HG02885 (cell line): Measurements from ENCODE around the gene IL12RB1.
"Not testable (repeated sequence)": the region's sequence is repeated elsewhere in the genome, so short reads cannot be mapped to it uniquely, and the experiment has no call there.

Experiments used
- ATAC-seq: cut with Tn5 transposase; IDR thresholded peaks from one replicate; pipeline ENCODE4 v1.9.1; 2021; ENCODE audit warnings: mild to moderate bottlenecking; ENCODE audit not compliant: unreplicated experiment, poor library complexity

IL12RB1 gene

DNA sequence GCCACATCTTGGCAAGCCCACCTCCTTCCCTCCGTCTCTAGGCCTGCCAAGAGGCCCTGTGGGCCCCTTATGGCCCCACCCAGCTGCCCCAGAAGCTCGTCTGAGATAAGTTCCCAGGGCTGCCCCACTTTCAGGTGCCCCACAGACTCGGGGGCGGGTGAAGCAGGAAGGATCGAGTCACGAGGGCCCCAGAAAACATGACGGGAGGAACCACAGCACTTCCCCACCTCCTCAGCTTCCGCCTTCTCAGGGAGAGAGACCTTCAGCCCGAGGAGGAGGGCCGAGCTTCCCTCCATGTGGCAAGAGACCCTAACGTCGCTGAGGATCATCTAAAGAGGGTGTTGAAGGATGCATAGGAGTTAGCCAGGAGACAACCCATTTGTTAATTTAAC lies 4.5 kb upstream of the IL12RB1 start:
- peak; percentile 54 for ATAC-seq

DNA sequence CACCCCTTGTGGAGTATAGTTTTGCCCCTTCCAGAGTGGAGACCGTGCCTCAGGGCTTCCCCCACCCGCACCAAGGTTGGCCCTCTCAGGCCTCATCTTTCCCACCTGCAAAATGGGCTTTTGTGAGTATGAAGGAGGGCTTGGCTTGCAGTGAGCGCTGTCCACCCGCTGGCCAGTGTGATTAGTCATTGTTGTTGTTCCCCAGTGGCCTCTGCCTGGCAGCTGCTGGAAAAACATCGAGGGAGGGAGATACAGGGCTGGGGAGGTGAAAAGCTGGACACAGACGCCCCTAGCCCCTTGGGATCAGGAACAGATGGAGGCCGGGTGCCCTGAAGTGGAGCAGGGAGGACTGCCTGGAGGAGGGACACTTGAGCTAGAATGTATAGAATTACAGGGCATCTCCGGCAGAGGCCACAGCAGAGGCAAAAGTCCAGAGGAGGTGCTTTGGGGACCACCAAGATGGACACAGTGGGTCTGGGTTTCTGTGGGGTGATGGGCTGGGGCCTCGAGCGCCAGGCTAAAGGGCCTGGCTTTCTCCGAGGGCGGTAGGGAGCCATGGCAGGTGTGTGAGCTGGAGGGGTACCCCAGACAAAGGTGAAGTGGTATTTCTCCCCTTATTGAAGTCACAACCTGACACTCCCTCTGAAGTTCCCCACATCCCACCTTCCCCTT lies 3.9 kb upstream of the IL12RB1 start:
- ATAC-seq: no peak

DNA sequence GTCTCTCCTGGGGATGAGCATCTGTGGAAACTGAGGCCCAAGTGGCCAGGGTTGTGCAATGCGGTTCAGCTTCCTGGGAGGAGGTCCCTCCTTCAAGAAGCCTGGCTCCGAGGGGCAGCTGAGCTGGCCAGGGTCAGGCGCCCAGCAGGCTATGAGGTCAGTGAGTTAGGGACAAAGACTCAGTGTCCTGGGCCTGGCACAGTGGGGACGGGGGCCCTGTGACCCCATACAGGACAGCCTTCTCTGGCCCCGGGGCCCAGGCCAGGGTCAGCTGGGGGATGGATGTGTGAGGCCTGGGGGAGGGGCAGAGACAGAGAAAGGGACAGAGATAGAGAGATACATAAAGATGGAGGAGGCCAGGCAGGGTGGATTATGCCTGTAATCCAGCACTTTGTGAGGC lies 3.0 kb upstream of the IL12RB1 start:
- ATAC-seq: no peak

DNA sequence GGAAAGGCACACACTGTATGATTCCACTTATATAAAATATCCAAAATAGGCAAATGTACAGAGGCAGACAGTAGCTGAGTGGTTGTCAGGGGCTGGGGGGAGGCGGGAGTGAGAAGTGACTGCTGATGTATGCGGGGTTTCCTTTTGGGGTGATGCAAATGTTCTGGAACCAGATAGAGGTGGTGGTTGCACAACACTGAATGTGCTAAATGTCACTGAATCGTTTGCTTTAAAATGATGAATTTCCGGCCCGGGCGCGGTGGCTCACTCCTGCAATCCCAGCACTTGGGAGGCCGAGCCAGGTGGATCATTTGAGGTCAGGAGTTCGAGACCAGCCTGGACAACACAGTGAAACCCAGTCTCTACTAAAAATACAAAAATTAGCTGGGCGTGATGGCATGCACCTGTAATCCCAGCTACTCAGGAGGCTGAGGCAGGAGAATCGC lies 2.4 kb upstream of the IL12RB1 start:
- not testable (repeated sequence) for ATAC-seq

DNA sequence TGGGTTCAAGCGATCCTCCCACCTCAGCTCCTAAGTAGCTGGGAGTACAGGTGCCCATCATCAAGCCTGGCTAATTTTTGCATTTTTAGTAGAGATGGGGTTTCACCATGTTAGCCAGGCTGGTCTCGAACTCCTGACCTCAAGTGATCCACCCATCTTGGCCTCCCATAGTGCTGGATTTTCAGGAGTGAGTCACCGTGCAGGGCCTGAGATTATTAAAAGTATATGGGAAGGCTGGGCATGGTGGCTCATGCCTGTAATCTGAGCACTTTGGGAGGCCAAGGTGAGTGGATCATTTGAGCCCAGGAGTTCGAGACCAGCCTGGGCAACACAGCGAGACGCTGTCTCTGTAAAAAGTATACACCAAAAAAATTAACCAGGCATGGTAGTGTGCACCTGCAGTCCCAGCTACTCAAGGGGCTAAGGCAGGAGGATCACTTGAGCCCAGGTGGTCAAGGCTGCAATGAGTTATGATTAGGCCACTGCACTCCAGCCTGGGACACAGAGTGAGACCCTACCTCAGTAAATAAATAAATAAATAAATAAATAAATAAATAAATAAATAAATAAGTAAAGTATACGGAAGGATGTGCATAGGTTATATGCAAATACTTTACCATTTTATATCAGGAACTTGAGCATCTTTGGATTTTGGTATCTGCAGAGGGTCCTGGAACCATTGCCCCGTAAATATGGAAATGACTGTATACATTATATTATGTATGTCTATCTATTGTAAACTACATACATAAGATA lies 854 bp downstream of the IL12RB1 start:
- ATAC-seq: no peak

DNA sequence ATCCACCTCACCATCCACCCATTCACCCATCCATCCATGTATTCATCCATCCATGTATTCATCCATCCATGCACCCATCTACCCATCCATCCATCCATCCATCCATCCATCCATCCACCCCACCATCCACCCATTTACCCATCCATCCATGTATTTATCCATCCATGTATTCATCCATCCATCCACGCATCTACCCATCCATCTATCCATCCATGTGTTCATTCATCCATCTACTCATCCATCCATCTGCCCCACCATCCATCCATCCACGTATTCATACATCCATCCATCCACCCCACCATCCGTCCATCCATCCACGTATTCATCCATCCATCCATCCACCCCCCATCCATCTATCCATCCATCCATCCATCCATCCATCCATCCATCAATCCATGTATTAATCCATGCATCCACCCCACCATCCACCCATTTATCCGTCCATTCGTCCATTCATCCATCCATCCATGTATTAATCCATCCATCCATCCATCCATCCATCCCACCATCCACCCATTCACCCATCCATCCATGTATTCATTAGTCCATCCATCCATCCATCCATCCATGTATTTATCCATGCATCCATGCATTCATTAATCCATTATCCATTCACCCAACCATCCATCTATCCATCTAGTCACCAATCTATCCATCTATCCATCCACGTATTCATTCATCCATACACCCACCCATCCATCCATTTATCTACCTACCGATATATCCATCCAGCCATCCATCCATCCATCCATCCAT lies 2.6 kb downstream of the IL12RB1 start:
- no peak for ATAC-seq

DNA sequence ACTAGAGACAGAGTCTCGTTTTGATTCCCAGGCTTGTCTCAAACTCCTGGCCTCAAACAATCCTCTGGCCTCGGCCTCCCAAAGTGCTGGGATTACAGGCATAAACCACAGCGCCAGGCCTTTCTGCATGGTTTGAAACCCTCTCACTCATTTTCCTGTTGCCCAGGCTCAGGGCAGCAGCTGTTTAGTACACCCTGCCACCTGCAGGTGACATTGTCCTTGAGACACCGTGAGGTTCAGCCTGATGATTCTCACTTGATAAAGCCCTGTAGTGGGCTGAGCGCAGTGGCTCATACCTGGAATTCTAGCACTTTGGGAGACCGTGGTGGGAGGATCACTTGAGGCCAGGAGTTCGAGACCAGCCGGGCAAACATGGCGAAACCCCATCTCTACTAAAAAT lies 12.5 kb downstream of the IL12RB1 start:
- no peak for ATAC-seq

DNA sequence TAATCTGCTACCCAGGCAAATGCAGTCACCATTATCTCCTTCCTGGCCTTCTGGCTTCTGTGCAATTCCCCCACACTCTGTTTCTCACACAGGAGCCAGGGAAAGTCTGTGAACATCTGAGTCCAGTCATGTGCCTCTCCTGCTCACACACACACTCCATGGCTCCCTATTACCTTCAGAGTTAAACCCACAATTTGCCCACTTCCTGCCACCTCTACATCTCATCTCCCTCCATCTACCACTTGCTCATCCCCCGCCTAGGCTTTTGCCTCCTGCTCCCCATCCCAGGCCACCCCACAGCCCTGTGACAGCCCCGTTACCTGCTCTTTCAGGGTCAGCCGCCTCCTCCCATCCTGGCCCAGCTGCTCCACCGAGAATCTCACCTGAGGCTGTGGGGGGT lies 13.5 kb downstream of the IL12RB1 start:
- ATAC-seq: no peak

DNA sequence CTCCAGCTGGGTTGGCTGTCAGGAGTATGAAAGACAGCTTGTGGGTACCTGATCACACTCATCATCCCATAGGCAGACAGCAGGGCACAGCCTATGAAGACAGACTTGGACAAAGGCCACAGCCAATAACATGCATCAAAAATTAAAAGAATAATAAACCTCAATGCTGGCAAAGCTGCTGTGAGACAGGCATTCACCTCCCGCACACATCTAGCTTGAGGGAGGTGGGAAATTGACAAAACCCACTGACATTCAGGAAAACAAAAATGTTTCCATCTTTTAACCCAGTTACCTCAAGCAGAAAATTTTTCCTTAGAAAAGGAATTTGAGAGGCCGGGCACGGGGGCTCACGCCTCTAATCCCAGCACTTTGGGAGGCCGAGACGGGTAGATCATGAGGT lies 14.4 kb downstream of the IL12RB1 start:
- ATAC-seq: no peak

DNA sequence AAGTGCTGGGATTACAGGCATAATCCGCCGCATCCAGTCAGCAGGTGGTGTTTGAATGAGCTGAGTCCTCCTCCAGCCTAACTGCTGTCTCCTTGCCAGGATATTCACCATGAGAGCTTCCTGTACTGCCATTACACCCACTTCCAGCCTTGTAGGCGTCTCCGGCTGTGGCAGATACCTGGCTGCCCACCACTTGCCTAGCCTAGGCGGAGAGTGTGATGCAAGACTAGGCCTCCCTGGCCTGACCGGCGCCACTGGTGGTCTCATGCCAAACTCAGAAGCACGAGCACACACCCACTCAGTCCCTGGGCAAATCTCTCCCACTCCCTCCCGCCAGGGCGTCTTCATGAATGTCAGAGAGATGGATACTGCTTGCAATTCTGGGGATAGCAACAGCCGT lies 16.6 kb downstream of the IL12RB1 start:
- no peak for ATAC-seq

DNA sequence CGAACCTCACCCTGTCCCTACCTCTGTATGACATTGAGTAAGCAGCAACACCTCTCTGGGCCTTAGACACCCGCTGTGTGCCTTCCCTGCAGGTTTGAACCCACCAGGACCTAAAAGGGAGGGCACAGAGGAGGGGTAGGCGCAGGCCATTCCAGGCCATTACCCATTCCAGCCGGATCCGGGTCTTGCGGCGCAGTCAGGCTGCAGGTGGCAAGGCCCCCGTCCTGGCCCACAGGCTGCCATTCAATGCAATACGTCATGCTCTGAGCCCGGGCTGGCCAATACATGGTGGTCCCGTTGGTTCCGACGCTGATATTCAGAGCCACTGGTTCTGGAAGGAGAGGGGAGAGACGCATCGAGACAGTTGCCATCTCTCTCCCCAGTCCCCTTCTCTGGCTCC lies 17.4 kb downstream of the IL12RB1 start:
- ATAC-seq: no peak

DNA sequence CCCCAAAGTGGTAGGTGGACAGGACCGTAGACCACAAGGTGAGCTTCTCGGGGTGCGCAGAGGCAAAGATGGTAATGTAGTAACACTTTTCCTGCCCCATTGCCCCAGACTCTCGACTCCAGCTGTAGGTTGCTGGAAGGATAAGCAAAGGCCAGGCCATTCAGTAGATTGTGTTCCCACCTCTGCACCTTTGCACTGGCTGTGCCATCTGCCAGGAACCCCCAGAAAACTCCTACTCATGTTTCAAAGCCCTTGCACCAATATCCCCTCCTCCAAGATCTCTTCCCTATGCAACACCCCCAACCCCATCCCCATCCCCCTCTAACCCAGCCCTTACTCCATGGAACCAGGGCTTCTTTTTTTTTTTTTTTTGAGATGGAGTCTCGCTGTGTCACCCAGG lies 18.3 kb downstream of the IL12RB1 start:
- ATAC-seq: no peak

DNA sequence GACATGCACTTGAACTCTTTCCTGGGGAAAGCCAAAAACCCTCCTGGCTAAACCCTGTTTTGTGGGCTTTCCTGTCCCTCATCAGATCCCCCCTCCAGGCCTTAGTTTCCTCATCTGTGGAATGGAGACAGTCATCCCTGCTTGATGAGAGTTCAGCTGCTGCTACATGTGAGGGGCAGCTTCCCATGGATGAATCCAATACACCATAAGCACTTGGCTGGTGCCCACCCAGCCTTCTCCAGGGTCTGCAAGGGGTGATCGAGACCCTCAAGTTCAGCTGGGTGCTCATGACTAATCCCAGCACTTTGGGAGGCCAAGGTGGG lies 21.6 kb downstream of the IL12RB1 start:
- no peak for ATAC-seq

DNA sequence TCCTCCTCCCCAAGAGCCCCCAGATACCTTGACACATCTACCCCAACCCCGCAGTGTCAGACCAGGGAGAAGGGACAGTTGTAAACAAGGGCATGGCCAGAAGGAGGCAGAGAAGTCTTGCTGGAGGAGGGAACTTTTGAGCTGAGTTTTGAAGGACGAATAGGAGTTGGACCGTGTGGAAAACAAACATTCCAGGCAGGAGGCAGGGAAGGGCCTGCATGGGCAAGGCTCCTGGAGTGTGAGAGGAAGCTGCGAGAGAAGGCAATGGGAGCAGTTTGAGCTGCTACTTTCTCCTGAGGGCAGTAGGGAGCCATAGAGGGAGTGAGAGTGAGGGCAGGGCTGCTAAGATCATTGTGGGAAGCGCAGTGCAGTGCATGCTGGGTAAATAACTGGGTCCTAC lies 23.3 kb downstream of the IL12RB1 start:
- ATAC-seq: no peak

DNA sequence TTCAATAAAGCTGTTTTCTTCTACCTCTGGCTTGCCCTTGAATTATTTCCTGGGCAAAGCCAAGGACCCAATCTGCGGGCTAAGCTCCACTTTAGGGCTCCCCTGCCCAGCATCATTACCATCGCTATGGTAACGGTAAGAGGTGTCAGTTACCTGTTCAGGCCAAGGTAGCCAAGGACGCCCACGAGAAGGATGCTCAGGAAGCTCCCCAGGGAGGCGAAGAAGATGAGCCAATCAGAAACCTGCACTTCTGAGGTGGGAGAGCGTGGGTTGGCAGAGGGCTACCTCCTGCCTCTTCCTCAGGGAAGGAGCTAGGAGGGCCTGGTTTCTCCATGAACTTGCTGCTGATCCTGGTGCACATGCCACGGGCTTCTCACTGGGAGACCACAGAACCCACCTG lies 24.7 kb downstream of the IL12RB1 start:
- ATAC-seq: no peak

DNA sequence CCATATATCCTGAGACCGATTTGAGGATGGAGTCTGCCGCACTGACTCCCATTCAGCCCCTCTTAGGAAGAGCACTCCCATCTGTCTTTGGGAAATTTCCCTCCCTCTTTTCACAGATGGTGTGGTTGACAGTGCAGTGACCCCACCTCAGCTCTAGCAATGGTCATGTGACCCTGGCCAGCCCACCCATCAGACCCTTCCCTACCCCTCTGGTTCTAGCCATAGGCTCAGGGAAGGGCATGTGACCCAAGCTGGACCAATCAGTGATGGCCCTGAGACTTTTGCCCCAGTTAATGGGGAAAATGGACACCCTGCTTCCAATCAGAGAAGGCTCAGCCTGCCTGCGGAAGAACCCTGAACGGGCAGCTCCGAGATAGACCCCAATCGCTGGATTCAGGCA lies 26.3 kb downstream of the IL12RB1 start:
- ATAC-seq: no peak

DNA sequence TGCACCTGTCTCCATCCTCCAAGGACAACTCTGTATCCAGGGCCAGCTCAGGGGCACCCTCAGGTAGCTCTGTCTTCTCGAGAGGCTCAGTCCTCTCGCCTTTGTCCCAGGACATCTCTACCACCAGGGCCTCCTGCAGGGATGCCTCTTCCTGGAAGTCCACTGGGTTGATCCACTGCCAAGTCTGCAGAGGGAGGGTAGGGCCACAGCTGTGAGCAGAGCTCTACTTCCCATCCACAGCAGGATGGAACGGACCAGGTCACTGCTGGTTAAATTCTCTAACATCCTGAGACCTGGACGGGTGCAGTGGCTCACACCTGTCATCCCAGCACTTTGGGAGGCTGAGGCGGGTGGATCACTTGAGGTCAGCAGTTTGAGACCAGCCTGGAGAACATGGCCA lies 26.8 kb downstream of the IL12RB1 start:
- ATAC-seq: no peak

DNA sequence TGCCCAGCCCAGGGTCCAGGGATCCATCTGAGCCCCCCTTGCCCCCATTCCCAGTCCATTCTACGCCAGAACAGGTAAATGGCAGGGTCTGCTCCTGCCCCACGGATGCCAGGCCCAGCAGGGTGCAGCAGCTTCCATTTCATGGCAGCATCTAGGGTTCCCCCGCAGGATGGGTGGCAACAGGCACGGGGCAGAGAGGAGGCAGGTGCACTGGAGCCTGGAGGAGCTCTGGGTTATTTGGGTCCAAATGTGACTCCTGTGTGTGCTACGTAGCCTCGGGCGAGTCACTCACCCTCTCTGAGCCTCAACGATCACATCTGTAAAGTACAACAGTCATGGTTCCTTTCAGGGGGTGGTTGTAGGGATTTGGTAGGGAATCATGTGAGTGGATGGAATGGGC lies 27.4 kb downstream of the IL12RB1 start:
- no peak for ATAC-seq

DNA sequence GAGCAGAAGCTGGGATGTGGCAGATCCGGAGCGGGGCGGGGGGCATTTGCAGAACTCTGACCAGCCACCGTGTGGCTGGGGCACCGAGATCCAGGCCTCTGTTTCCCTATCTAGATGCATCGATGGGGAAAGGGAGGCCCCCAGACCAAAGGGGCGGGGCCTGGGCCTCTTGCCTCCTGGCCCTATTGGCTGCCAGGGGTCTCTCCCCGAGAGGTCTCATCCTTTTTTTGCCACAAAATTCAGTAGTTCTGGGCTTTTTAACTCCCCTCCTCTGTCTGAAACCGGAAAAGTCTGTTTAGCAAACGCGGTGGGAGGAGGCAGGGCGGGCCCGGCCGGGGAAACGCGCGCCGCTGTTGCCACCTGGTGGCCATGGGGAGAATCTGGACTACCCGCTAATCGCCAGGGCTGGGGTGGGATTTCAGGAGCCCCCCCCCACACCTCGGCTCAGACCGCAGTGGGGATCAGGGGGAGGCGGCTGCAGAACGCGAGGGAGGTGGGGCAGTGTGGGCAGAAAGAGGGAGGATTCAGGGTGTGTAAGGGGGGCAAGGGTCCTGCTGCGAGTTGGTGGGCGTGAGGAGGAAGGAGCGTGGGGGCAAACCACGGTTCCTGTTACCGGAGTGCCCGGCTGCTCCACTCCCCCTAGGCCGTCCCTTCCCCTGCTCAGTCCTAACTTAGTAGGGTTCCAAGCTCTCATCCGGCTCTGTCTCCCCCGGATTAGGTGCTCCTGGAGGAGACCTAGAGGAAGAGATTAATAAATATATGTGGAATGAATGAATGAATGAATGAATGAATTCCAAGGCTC lies 28.3 kb downstream of the IL12RB1 start:
- peak; percentile 52 for ATAC-seq

DNA sequence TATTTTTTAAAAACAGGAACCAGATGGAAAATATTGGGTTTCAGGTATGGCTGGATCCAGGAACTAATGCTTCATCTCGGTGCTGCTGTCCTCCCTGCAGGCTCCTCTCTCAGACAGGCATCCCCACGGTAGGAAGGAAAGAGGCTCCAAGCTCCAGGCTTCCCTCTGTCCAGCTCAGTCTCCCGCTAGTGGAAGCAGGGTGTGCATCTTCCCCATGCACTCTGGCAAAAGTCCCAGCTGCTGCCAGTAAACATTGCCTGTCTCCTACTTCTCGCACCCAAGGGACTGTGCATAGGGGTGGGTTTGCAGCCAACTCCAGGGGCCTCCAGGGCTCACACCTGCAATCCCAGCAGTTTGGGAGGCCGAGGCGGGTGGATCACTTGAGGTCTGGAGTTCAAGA lies 29.2 kb downstream of the IL12RB1 start:
- no peak for ATAC-seq

DNA sequence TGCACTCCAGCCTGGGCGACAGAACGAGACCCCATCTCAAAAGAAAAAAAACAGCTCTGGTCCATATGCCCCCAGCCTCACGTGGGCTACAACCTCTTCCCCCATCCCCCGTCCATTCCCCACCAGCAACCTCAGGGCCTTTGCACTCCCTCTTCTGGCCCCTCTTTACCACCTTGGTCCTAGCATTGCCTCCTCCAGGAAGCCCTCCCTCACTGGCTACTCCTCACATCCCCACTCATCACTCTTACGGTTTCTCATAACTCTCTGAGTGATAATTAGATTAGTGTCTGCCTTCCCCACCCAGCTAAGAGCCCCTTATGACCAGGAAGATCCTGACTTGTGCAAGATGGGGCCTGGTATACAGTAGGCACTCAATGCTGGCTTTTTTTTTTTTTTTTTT lies 30.8 kb downstream of the IL12RB1 start:
- no peak for ATAC-seq
